GM12878 (cell line): ENCODE results near the gene KLF15. TPM values are rescaled to one million over a fixed set of nuclear protein-coding genes. Genes with fewer than 3 reads are reported as not detected.

Experiments
- ATAC-seq: fragments of 200-7000 bp; cut with Tn5 transposase; 3 replicates; pipeline ENCODE4 v1.9.1; 2020; ENCODE audit warnings: mild to moderate bottlenecking, moderate library complexity
- BruUV-seq: library from RNA; stranded (reverse); fragments of 400-500 nt; replicated peaks from 2 replicates; lab custom pipeline; 2021; lab: Mats Ljungman, UMichigan
- CTCF ChIA-PET: fragments of 300-600 bp; sonication (Branson Sonifier 250); formaldehyde crosslinking; extraction: SDS; loops from one replicate; lab custom pipeline; 2021; ENCODE audit warnings: inconsistent platforms; lab: Yijun Ruan, JAX
- POLR2A ChIA-PET: fragments of 350-600 bp; formaldehyde crosslinking; extraction: SDS; loops from one replicate; lab custom pipeline; 2021; ENCODE audit warnings: inconsistent platforms; lab: Charles Lee
- RAD21 ChIA-PET: fragments of 300-600 bp; sonication (Branson Sonifier 250); formaldehyde crosslinking; loops from one replicate; lab custom pipeline; 2023; ENCODE audit warnings: antibody characterized with exemption; ENCODE audit not compliant: unreplicated experiment; lab: Charles Lee
- SMC1A ChIA-PET: fragments of 300-600 bp; sonication (Branson Sonifier 250); formaldehyde crosslinking; loops from one replicate; lab custom pipeline; 2023; ENCODE audit not compliant: unreplicated experiment, uncharacterized antibody; lab: Charles Lee
- DNase-seq: peaks from one replicate; pipeline ENCODE4 v3.0.0-alpha.2; 2011; ENCODE audit warnings: low read depth, low spot score
- FAIRE-seq: peaks from 3 replicates; lab custom pipeline; 2011; peaks lifted over from hg19 to GRCh38; lab: Jason Lieb, UNC
- H2AFZ ChIP-seq: 2 replicates; pipeline ENCODE4 v1.6.0; 2011; ENCODE audit warnings: low read depth, low read length, control low read depth; ENCODE audit not compliant: control insufficient read depth
- H3K27ac ChIP-seq: 2 replicates; pipeline ENCODE4 v1.5.1; 2011; ENCODE audit warnings: control low read depth; ENCODE audit not compliant: control insufficient read depth, insufficient read depth
- H3K27me3 ChIP-seq, 2 experiments: replicated peaks in 1 of 2; 2 replicates each; pipeline versions ENCODE4 v1.6.0 to v1.6.1; 2011; ENCODE audit warnings: low read length in 1 of 2; ENCODE audit not compliant: control insufficient read depth in 2 of 2, insufficient read depth in 2 of 2
- H3K36me3 ChIP-seq, 2 experiments: 2 replicates each; pipeline ENCODE4 v1.5.1; 2011; ENCODE audit warnings: low read length in 1 of 2; ENCODE audit not compliant: control insufficient read depth in 2 of 2, insufficient read depth in 2 of 2
- H3K4me1 ChIP-seq: 2 replicates; pipeline ENCODE4 v1.6.1; 2011; ENCODE audit warnings: mild to moderate bottlenecking, low read length, moderate library complexity, mixed read lengths; ENCODE audit not compliant: control insufficient read depth, insufficient read depth
- H3K4me2 ChIP-seq: 2 replicates; pipeline ENCODE4 v1.6.0; 2011; ENCODE audit warnings: control low read depth; ENCODE audit not compliant: control insufficient read depth, insufficient read depth
- H3K4me3 ChIP-seq: fragments of 200-600 bp; sonication (generic); 2 replicates; pipeline ENCODE4 v1.5.1; 2016
- H3K79me2 ChIP-seq: 2 replicates; pipeline ENCODE4 v1.6.0; 2011; ENCODE audit warnings: low read length; ENCODE audit not compliant: control insufficient read depth, insufficient read depth
- H3K9ac ChIP-seq: 2 replicates; pipeline ENCODE4 v1.8.0; 2011; ENCODE audit warnings: low read length, control low read depth, mixed read lengths; ENCODE audit not compliant: control insufficient read depth, insufficient read depth
- H3K9me3 ChIP-seq: replicated peaks from 3 replicates; pipeline ENCODE4 v1.5.1; 2011; ENCODE audit warnings: mild to moderate bottlenecking, low read length; ENCODE audit not compliant: control insufficient read depth, insufficient read depth
- H4K20me1 ChIP-seq: 2 replicates; pipeline ENCODE4 v1.6.0; 2011; ENCODE audit not compliant: control insufficient read depth, insufficient read depth
- ASH2L ChIP-seq: fragments of 300-600, 200-600 bp; sonication (generic); IDR thresholded peaks from 2 replicates; pipeline ENCODE4 v1.6.1; 2017; ENCODE audit warnings: low read depth, mild to moderate bottlenecking, borderline replicate concordance
- CBX5 ChIP-seq: sonication (generic); IDR thresholded peaks from 2 replicates; pipeline ENCODE4 v1.6.1; 2016; ENCODE audit warnings: low read depth, moderate library complexity, mild to moderate bottlenecking, inconsistent platforms
- CHD1 ChIP-seq: IDR thresholded peaks from 2 replicates; pipeline ENCODE4 v1.6.1; 2012; ENCODE audit warnings: low read depth, low read length, improper control_type of control experiment
- CREB1 ChIP-seq: IDR thresholded peaks from 2 replicates; pipeline ENCODE4 v1.6.1; 2012; ENCODE audit warnings: low read depth, mild to moderate bottlenecking, inconsistent platforms
- FOXK2 ChIP-seq: fragments of 450-650 bp; IDR thresholded peaks from 2 replicates; pipeline ENCODE4 v1.6.1; 2017; ENCODE audit warnings: mild to moderate bottlenecking, moderate library complexity
- FOXM1 ChIP-seq: IDR thresholded peaks from 2 replicates; pipeline ENCODE4 v1.6.1; 2012; ENCODE audit warnings: low read depth, mild to moderate bottlenecking, inconsistent platforms, low read length, moderate library complexity
- MTA3 ChIP-seq: IDR thresholded peaks from 2 replicates; pipeline ENCODE4 v1.6.1; 2012; ENCODE audit warnings: low read length, inconsistent platforms, borderline replicate concordance
- POLR2A ChIP-seq: IDR thresholded peaks from 2 replicates; pipeline ENCODE4 v1.6.1; 2011; ENCODE audit warnings: low read depth, mild to moderate bottlenecking, low read length
- RAD21 ChIP-seq: IDR thresholded peaks from 2 replicates; pipeline ENCODE4 v1.6.1; 2011; ENCODE audit warnings: mild to moderate bottlenecking, low read depth, low read length, moderate library complexity; ENCODE audit not compliant: insufficient read depth
- SP1 ChIP-seq: IDR thresholded peaks from one replicate; pipeline ENCODE4 v1.6.1; 2011; ENCODE audit warnings: low read depth, low read length
- SREBF2 ChIP-seq: IDR thresholded peaks from 2 replicates; pipeline ENCODE4 v1.6.1; 2012; ENCODE audit warnings: mild to moderate bottlenecking, low read length
- SUPT20H ChIP-seq: IDR thresholded peaks from 2 replicates; pipeline ENCODE4 v1.6.1; 2011; ENCODE audit warnings: low read depth, mild to moderate bottlenecking, low read length, moderate library complexity, borderline replicate concordance; ENCODE audit not compliant: control insufficient read depth
- TARDBP ChIP-seq: IDR thresholded peaks from 2 replicates; pipeline ENCODE4 v1.6.1; 2016; ENCODE audit warnings: borderline replicate concordance
- TCF12 ChIP-seq: IDR thresholded peaks from 2 replicates; pipeline ENCODE4 v1.6.1; 2011; ENCODE audit warnings: low read depth, mild to moderate bottlenecking, low read length
- TCF7 ChIP-seq: IDR thresholded peaks from 2 replicates; pipeline ENCODE4 v1.6.1; 2014; ENCODE audit warnings: antibody characterized with exemption, borderline replicate concordance
- YY1 ChIP-seq: IDR thresholded peaks from 2 replicates; pipeline ENCODE4 v1.6.1; 2011; ENCODE audit warnings: low read depth, mild to moderate bottlenecking, low read length
- ZZZ3 ChIP-seq: IDR thresholded peaks from 2 replicates; pipeline ENCODE4 v1.6.1; 2011; ENCODE audit warnings: low read depth; ENCODE audit not compliant: control insufficient read depth, insufficient read length
- WGBS: methylation state at CpG from one replicate; pipeline ENCODE4 v1.1.6; 2016; ENCODE audit warnings: low lambda C conversion rate; ENCODE audit not compliant: insufficient replicate concordance, insufficient coverage; ENCODE audit errors: missing lambda C conversion rate; 5-methylcytosine and 5-hydroxymethylcytosine counted together
- in situ Hi-C: fragments of 300-500 bp; cut with MboI; formaldehyde crosslinking; loops from 9 replicates; pipeline ENCODE4 v1.14.3; 2018; ENCODE audit warnings: mixed read lengths
- intact Hi-C: fragments of 100-400 bp; cut with micrococcal nuclease; formaldehyde crosslinking; loops from one replicate; pipeline ENCODE4 v1.14.2; 2022; ENCODE audit not compliant: unreplicated experiment
- polyA plus RNA-seq, 11 experiments: library from polyadenylated mRNA; depleted of rRNA in 4 of 11; unstranded in 6 of 11; stranded (reverse) in 5 of 11; fragments of >200 nt; fragmentation: Nextera tagmentation in 4 of 11; fragmentation: Illumina TruSeq in 1 of 11; extraction: Ambion mirVana in 4 of 11; extraction: Trizol in 1 of 11; gene quantifications; 1 replicate in 1 of 11; 2 replicates in 10 of 11; pipeline versions ENCODE4 v1.2.1 to v1.2.3, GENCODE V29; 2011 to 2016; ENCODE audit warnings: inconsistent platforms in 2 of 11, missing spikeins in 2 of 11, low read depth in 1 of 11
- total RNA-seq, 4 experiments: library from RNA; depleted of rRNA in 3 of 4; stranded (reverse); fragments of >200 nt in 3 of 4; fragmentation: Illumina TruSeq in 1 of 4; extraction: Trizol in 1 of 4; gene quantifications; 2 replicates each; pipeline versions ENCODE4 v1.2.1 to v1.2.3, GENCODE V29; 2013 to 2021
- TF ChIP-seq, protein P1 (sequence below): IDR thresholded peaks from 2 replicates; pipeline ENCODE4 v1.6.1; 2012; ENCODE audit warnings: low read depth, low read length, improper control_type of control experiment
- TF ChIP-seq, protein P2 (sequence below): IDR thresholded peaks from 2 replicates; pipeline ENCODE4 v1.6.1; 2012; ENCODE audit warnings: low read length, inconsistent platforms

KLF15 gene
- total and polyA plus RNA-seq, 10 of the 15 experiments (the other 5 are each of a cell fraction or from before 2014, with no cell fraction given), result 0.15 TPM; not detected in 9

DNA sequence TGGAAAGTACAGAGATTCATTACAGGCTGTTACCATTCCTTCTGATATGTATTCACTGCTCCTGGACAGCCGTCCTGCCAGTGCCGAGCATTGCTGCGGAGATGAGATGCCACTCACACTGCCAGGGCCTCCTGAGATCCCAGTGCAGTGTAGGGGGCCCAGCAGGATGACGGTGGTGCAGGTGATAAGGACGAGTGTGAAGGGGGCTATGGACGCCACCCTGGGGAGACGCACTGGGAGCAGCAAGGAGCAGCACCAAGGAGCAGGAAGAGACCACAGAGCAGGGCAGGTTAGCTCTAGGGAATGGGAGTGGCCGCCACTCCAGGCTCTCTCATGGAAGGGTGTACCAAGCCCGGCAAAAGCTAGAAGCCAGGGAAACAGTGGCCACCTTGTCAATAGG, 4.0 kb upstream of the KLF15 start:
- RAD21 ChIA-PET, result no interaction called here

DNA sequence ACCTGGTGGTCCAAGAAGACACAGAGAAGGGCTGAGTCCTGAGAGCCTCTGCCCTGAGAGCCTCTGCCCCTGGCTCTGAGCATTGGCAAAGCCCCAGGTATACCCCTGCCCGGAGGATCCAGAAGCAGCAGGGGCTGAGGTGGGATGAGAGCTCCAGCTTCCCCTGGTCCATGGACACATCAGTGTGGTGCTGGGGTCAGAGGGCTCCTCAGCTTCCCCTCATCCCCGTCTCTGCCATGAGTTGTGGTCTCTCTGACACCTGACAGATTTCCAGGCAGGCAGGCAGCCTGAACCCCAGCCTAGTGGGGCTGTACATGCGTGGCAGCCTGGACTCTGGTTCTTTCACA, 3.5 kb upstream of the KLF15 start:
- SMC1A ChIA-PET, result no interaction called here
- in situ Hi-C loops, result no loop called here
- H2AFZ ChIP-seq, result no peak overlapping the region
- no peak for TF ChIP-seq TCF7
- no peak for TF ChIP-seq SREBF2
- no peak for TF ChIP-seq SUPT20H
- TF ChIP-seq, protein P1, sequence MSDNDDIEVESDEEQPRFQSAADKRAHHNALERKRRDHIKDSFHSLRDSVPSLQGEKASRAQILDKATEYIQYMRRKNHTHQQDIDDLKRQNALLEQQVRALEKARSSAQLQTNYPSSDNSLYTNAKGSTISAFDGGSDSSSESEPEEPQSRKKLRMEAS, result no peak
- no peak for TF ChIP-seq FOXK2
- TF ChIP-seq TCF12, result no peak
- no peak for TF ChIP-seq SP1
- no peak for TF ChIP-seq TARDBP
- TF ChIP-seq CHD1, result no peak
- TF ChIP-seq CREB1, result no peak
- no peak for TF ChIP-seq RAD21
- TF ChIP-seq POLR2A, result no peak
- no peak for TF ChIP-seq CBX5
- TF ChIP-seq ZZZ3, result no peak
- TF ChIP-seq, protein P2, sequence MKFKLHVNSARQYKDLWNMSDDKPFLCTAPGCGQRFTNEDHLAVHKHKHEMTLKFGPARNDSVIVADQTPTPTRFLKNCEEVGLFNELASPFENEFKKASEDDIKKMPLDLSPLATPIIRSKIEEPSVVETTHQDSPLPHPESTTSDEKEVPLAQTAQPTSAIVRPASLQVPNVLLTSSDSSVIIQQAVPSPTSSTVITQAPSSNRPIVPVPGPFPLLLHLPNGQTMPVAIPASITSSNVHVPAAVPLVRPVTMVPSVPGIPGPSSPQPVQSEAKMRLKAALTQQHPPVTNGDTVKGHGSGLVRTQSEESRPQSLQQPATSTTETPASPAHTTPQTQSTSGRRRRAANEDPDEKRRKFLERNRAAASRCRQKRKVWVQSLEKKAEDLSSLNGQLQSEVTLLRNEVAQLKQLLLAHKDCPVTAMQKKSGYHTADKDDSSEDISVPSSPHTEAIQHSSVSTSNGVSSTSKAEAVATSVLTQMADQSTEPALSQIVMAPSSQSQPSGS, result no peak
- no peak for TF ChIP-seq MTA3

More for the DNA sequence above, 4.0 kb upstream of the KLF15 start:
- no peak overlapping the region for H3K4me3 ChIP-seq
- CTCF ChIA-PET, result no interaction called here
- ATAC-seq, result no peak
- POLR2A ChIA-PET, result no interaction called here
- no peak overlapping the region for H2AFZ ChIP-seq
- no peaks in the 10 kb centered on the region for H3K79me2 ChIP-seq
- BruUV-seq, result no TSS peak
- H3K4me2 ChIP-seq, result no peak overlapping the region
- H3K27ac ChIP-seq, result no peak overlapping the region
- TF ChIP-seq YY1 (no peak), ASH2L (no peak), FOXM1 (no peak), CBX5 (no peak)
- in situ Hi-C loops (no loop called here), intact Hi-C loops (no loop called here)
- DNase-seq, result no peak
- H3K9ac ChIP-seq, result no peak overlapping the region
- no peaks in the 10 kb centered on the region for H4K20me1 ChIP-seq
- H3K36me3 ChIP-seq, result no peaks in the 10 kb centered on the region
- SMC1A ChIA-PET, result no interaction called here
- no peaks in the 10 kb centered on the region for H3K9me3 ChIP-seq
- 23% methylated on average over 9 of the region's 9 CpGs for WGBS
- no peak for FAIRE-seq
- H3K4me1 ChIP-seq, result no peaks in the 10 kb centered on the region
- peaks cover 10 to 14% of the 10 kb centered on the region in 2 experiments for H3K27me3 ChIP-seq

More for the DNA sequence above, 3.5 kb upstream of the KLF15 start:
- H4K20me1 ChIP-seq, result no peaks in the 10 kb centered on the region
- no peaks in the 10 kb centered on the region for H3K36me3 ChIP-seq
- ATAC-seq (no peak), FAIRE-seq (no peak), DNase-seq (no peak)
- H3K9ac ChIP-seq, result no peak overlapping the region
- BruUV-seq, result no TSS peak
- WGBS, result 19% methylated on average over 3 of the region's 3 CpGs
- H3K27me3 ChIP-seq, result peaks cover 12 to 18% of the 10 kb centered on the region in 2 experiments
- intact Hi-C loops, result no loop called here
- H3K4me1 ChIP-seq, result no peaks in the 10 kb centered on the region
- CTCF ChIA-PET, result interaction anchor here (0.6 kb wide), 1 partner anchor 116 kb away, joined by 3 read pairs; no protein-coding TSS in a partner anchor
- no peak overlapping the region for H3K4me3 ChIP-seq
- H3K4me2 ChIP-seq, result no peak overlapping the region
- no peaks in the 10 kb centered on the region for H3K79me2 ChIP-seq
- H3K27ac ChIP-seq, result no peak overlapping the region
- RAD21 ChIA-PET, result no interaction called here
- POLR2A ChIA-PET, result no interaction called here
- no peaks in the 10 kb centered on the region for H3K9me3 ChIP-seq
